ENCODE results near the gene PGGHG. TPM values are rescaled to one million over a fixed set of nuclear protein-coding genes. Genes with fewer than 3 reads are reported as not detected.
A peak's percentile ranks its signal among the peaks of the same experiment; 100 is the strongest.

Gene PGGHG
- total RNA-seq, 6 experiments from 2014 or later, result 7.7 to 110 (median 13.8) TPM

DNA sequence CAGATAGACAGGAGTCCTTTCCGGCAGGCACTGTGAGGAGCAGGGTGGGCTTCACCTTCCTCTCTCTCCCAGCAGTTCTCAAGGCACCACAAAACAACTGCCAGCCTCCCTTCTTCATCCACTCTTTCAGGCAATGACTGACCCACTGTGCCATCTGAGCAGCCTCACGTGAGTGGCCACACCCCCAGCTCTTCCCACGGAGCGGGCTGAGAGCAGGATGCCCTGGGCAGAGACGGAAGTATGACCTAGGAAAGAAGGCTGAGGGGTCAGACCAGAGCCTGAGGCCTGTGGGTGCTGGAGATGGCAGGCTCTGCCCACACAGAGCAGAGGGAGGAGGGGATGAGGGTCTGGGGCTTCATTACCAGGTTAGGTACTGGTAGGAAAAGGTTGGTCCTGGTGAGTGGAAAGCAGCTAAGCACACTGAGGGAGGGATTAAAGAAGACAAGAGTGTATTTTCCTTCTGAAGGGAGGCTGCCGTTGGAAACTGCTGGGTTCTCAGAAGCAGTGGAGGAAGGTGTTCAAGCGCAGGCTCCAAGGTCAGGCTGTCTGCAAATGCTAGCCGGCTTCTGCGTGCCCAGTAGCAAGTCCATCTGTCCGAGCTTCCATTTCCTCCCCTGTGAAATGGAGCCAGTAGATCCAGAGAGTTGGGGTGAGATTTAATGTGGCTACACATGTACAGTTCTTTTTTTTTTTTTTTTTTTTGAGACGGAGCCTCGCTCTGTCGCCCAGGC lies 6.1 kb upstream of the PGGHG start:
- H3K4me1 ChIP-seq, result peaks cover 0 to 14% (median 7%) of the 10 kb centered on the region in 4 donors
- H3K27ac ChIP-seq, result no peak overlapping the region
- no peaks in the 10 kb centered on the region for H3K36me3 ChIP-seq
- intact Hi-C loops (cut with DNase I), result no loop called here
- TF ChIP-seq, protein P1, sequence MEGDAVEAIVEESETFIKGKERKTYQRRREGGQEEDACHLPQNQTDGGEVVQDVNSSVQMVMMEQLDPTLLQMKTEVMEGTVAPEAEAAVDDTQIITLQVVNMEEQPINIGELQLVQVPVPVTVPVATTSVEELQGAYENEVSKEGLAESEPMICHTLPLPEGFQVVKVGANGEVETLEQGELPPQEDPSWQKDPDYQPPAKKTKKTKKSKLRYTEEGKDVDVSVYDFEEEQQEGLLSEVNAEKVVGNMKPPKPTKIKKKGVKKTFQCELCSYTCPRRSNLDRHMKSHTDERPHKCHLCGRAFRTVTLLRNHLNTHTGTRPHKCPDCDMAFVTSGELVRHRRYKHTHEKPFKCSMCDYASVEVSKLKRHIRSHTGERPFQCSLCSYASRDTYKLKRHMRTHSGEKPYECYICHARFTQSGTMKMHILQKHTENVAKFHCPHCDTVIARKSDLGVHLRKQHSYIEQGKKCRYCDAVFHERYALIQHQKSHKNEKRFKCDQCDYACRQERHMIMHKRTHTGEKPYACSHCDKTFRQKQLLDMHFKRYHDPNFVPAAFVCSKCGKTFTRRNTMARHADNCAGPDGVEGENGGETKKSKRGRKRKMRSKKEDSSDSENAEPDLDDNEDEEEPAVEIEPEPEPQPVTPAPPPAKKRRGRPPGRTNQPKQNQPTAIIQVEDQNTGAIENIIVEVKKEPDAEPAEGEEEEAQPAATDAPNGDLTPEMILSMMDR (IDR thresholded peaks at IDR 0.05), result no peak
- no peak for TF ChIP-seq POLR2A (IDR thresholded peaks at IDR 0.05)
- no peak for DNase-seq
- ATAC-seq, result no peak
- no peaks in the 10 kb centered on the region for H3K27me3 ChIP-seq
- no peak overlapping the region for H3K4me3 ChIP-seq
- no peaks in the 10 kb centered on the region for H3K9me3 ChIP-seq
- 38% methylated on average over 6 of the region's 13 CpGs for WGBS (ENCODE audit: insufficient coverage, low coverage, low lambda C conversion rate, missing lambda C conversion rate)

DNA sequence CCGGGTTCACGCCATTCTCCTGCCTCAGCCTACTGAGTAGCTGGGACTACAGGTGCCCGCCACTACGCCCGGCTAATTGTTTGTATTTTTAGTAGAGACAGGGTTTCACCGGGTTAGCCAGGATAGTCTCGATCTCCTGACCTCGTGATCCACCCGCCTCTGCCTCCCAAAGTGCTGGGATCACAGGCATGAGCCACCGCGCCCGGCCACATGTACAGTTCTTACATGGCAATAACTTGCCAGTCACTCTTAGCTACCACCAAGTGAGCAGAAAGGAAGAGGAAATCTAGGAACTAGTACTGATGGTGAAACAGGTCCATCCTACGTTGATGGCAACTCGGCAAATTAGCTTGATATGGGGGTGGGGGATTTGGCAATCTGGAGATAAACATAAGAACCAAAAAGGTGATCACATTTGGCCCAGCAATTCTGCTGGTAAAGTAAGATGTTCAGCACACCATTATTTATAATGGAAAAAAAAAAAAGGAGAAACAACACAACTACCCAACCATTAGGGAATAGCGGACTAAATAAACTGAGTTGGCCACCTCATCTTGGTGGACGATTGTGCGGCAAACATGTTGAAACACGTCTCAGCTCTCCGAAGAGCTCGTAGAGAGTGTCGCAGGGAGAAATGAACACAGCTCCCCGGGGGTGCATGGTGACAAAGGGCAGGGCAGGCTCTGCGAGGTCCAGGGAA lies 5.4 kb upstream of the PGGHG start:
- WGBS (ENCODE audit: insufficient coverage, low coverage, low lambda C conversion rate, missing lambda C conversion rate), result 68% methylated on average over 9 of the region's 23 CpGs
- H3K4me3 ChIP-seq, result no peak overlapping the region

DNA sequence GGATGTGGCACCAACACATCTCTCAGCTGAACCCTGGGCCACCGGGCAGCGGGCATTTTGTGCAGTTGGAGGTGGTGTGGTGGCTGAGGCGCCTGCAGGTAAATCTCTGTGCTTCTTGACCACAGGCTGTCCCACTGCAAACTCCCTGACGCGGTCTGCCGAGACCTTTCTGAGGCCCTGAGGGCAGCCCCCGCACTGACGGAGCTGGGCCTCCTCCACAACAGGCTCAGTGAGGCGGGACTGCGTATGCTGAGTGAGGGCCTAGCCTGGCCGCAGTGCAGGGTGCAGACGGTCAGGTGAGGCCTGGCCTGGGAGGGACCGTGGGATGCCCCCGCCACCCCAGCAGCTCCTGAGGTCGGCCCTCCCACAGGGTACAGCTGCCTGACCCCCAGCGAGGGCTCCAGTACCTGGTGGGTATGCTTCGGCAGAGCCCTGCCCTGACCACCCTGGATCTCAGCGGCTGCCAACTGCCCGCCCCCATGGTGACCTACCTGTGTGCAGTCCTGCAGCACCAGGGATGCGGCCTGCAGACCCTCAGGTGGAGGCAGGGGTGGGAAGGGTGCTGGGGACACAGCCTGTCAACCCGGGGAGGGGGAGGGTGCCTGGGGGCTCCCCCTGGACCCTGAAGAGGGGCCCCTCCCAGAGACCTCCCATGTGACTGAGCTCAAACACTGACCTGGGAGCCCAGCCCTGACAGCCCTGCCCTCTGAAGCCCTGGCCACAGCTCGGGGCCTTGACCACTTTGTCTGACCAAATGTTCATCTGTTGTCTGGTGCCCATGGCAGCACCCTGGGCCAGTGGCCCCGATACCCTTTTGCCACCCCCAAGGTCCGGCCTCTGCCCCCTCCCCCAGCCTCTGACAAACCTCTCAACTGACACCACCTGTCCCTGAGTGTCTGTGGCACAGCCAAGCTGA lies 4.6 kb upstream of the PGGHG start:
- ATAC-seq (no peak), DNase-seq (peak in 1 of 3 donors; percentile 55)
- TF ChIP-seq POLR2A (IDR thresholded peaks at IDR 0.05), result no peak
- TF ChIP-seq, protein P1 (IDR thresholded peaks at IDR 0.05), result no peak
- Histone ChIP-seq H3K4me3 (no peak overlapping the region), H3K27ac (no peak overlapping the region), H3K36me3 (no peaks in the 10 kb centered on the region), H3K4me1 (peaks cover 0 to 14% (median 6%) of the 10 kb centered on the region in 4 donors), H3K9me3 (no peaks in the 10 kb centered on the region), H3K27me3 (no peaks in the 10 kb centered on the region)
- WGBS (ENCODE audit: insufficient coverage, low coverage, low lambda C conversion rate, missing lambda C conversion rate), result no CpG with 5 or more reads among the region's 24 CpGs
- intact Hi-C loops (cut with DNase I), result no loop called here

More for the DNA sequence above, 5.4 kb upstream of the PGGHG start:
- intact Hi-C loops (cut with DNase I), result no loop called here
- no peaks in the 10 kb centered on the region for H3K36me3 ChIP-seq
- no peaks in the 10 kb centered on the region for H3K27me3 ChIP-seq
- peaks cover 0 to 14% (median 7%) of the 10 kb centered on the region in 4 donors for H3K4me1 ChIP-seq
- no peak overlapping the region for H3K27ac ChIP-seq
- ATAC-seq (no peak), DNase-seq (no peak)
- TF ChIP-seq, protein P1 (IDR thresholded peaks at IDR 0.05), result no peak
- TF ChIP-seq POLR2A (IDR thresholded peaks at IDR 0.05), result no peak
- H3K9me3 ChIP-seq, result no peaks in the 10 kb centered on the region

DNA sequence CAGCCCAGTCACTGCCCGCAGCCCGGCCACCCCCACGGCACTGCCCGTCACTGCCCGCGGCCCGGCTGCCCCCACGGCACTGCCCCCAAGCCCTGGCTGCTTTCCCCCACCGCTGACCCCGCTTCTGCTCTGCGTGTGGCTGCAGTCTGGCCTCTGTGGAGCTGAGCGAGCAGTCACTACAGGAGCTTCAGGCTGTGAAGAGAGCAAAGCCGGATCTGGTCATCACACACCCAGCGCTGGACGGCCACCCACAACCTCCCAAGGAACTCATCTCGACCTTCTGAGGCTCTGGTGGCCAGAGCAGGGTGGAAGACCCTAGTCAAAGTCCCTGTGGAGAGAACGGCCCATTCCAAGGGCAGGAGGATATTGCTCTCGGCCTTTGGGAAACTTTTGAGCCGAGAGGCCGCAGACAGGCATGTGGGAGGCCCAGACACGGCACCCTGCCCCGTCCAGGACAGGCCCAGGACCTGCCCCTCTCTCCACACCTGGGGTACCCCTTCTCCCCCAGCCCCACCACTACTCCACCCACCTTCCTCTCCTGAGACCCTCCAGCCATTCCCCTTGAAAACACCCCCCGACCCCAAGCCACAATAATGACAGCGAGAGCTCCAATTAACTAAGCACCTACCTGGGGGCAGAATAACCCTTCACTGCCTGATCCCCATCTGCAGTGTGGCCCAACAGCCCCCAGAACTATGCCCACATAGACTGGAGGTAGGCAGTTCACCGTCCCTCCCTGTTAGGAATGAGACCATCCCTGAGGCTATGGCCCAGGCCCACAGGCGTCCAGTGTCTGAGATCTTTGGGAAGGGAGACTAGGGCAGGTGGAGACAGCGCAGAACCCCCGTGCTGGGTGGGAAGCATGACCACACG lies 3.7 kb upstream of the PGGHG start:
- no peak for ATAC-seq

More for the DNA sequence above, 3.7 kb upstream of the PGGHG start:
- no peak overlapping the region for H3K27ac ChIP-seq
- 80% methylated on average over 18 of the region's 29 CpGs for WGBS (ENCODE audit: insufficient coverage, low coverage, low lambda C conversion rate, missing lambda C conversion rate)
- H3K36me3 ChIP-seq, result no peaks in the 10 kb centered on the region
- H3K27me3 ChIP-seq, result no peaks in the 10 kb centered on the region
- H3K4me3 ChIP-seq, result no peak overlapping the region
- H3K9me3 ChIP-seq, result no peaks in the 10 kb centered on the region
- TF ChIP-seq, protein P1 (IDR thresholded peaks at IDR 0.05), result no peak
- peaks cover 0 to 14% (median 3%) of the 10 kb centered on the region in 4 donors for H3K4me1 ChIP-seq
- intact Hi-C loops (cut with DNase I), result no loop called here
- DNase-seq, result peak in 1 of 3 donors; percentile 23

All from right lobe of liver (tissue), 6 donors.